Keratinocyte (primary cell): ENCODE measurements around the gene OSCAR.

ENCODE experiments used
- EZH2 ChIP-seq: IDR thresholded peaks from one replicate; pipeline ENCODE4 v1.6.1; 2012; ENCODE audit warnings: inconsistent platforms, mild to moderate bottlenecking, low read length, moderate library complexity
- TF ChIP-seq, protein P1 (sequence below), 3 experiments: IDR thresholded peaks in 1 of 3; conservative IDR thresholded peaks in 1 of 3; optimal IDR thresholded peaks in 1 of 3; 2 replicates in 2 of 3; 3 replicates in 1 of 3; pipeline versions ENCODE3 to v1.5.1; 2011; ENCODE audit warnings: low read length in 3 of 3, mild to moderate bottlenecking in 3 of 3, moderate library complexity in 2 of 3, control low read depth in 1 of 3, inconsistent platforms in 1 of 3; ENCODE audit not compliant: insufficient read depth in 2 of 3; ENCODE audit errors: extremely low read depth in 1 of 3

DNA sequence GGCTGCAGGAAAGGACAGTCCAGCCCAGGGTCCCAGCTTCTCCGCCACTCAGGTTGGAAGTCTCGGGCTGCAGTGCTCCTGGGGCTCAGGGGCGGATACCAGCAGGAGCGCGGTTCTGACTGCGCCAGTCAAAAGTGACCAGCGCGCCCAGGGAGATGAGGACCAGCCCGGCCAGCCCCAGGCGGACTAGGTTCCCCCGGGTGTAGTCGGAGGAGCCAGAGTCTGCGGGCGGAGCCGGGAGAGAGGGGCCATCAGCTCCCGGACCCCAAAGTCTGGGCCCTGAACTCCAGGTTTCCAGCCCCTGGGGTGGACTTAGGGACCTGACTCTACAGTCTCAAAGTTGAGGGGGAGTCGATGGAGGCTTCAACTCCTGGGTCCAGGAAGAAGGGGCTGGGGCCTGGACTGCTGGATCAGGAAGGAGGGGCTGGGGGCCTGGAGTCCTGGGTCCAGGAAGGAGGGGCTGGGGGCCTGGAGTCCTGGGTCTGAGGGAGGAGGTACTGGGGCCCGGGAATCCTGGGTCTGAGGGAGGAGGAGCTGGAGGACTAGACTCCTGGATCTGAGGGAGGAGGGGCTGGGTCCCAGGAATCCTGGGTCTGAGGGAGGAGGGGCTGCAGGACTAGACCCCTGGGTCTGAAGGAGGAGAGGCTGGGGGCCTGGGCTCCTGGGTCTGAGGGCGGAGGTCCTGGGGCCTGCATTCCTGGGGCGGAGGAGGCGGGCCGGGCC, 5.3 kb downstream of the OSCAR start:
- TF ChIP-seq EZH2: no peak
- TF ChIP-seq, protein P1, sequence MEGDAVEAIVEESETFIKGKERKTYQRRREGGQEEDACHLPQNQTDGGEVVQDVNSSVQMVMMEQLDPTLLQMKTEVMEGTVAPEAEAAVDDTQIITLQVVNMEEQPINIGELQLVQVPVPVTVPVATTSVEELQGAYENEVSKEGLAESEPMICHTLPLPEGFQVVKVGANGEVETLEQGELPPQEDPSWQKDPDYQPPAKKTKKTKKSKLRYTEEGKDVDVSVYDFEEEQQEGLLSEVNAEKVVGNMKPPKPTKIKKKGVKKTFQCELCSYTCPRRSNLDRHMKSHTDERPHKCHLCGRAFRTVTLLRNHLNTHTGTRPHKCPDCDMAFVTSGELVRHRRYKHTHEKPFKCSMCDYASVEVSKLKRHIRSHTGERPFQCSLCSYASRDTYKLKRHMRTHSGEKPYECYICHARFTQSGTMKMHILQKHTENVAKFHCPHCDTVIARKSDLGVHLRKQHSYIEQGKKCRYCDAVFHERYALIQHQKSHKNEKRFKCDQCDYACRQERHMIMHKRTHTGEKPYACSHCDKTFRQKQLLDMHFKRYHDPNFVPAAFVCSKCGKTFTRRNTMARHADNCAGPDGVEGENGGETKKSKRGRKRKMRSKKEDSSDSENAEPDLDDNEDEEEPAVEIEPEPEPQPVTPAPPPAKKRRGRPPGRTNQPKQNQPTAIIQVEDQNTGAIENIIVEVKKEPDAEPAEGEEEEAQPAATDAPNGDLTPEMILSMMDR (optimal IDR thresholded peaks at IDR 0.05 in 1 of 3, IDR thresholded peaks at IDR 0.05 in 1 of 3, conservative IDR thresholded peaks at IDR 0.05 in 1 of 3; ENCODE audit: extremely low read depth in 1 of 3, insufficient read depth in 2 of 3, low read length in 3 of 3): no peak
